Right ventricle myocardium superior (tissue), 1 donor: ENCODE results near the gene MELTF. TPM values are rescaled to one million over a fixed set of nuclear protein-coding genes. Genes with fewer than 3 reads are reported as not detected.

ENCODE experiments used
- ATAC-seq: fragments of 200-7000 bp; cut with Tn5 transposase; one replicate; pipeline ENCODE4 v1.9.1; 2020; ENCODE audit warnings: mild to moderate bottlenecking; ENCODE audit not compliant: poor library complexity
- DNase-seq: peaks from one replicate; pipeline ENCODE4 v3.0.0-alpha.2; 2020
- intact Hi-C: fragments of 100-400 bp; cut with DNase I; formaldehyde crosslinking; loops from one replicate; pipeline ENCODE4 v1.11.2; 2022
- total RNA-seq: library from RNA; stranded (reverse); fragmentation: NEBNext Ultra II Directional; extraction: Animal tissue kit (Norgen Biotek cat#: 25700); gene quantifications from one replicate; pipeline ENCODE4 v1.2.1, GENCODE V29; 2021
- donor health status: DM: no; HTN: yes; CAD: no; lungs with severe emphysema.

Gene MELTF
- total RNA-seq, 1 donor from 2014 or later = 3.1 TPM

DNA sequence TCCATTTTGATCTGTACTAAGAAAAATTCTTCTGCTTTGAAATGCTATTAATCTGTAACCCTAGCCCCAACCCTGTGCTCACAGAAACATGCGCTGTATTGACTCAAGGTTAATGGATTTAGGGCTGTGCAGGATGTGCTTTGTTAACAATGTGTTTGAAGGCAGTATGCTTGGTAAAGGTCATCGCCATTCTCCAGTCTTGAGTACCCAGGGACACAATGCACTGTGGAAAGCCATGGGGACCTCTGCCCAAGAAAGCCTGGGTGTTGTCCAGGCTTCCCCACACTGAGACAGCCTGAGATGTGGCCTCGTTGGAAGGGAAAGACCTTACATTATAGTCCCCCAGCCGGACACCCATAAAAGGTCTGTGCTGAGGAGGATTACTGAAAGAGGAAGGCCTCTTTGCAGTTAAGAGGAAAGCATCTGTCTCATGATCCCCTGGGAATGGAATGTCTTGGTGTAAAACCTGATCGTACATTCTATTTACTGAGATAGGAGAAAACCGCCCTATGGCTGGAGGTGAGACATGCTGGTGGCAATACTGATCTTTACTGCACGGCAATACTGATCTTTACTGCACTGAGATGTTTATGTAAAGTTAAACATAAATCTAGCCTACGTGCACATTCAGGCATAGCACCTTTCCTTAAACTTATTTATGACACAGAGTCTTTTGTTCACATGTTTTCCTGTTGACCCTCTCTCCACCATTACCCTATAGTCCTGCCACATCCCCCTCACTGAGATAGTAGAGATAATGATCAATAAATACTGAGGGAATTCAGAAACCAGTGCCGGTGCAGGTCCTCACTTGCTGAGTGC is 67.3 kb downstream of the MELTF start:
- DNase-seq (no peak), ATAC-seq (no peak)
- intact Hi-C loops = no loop called here

DNA sequence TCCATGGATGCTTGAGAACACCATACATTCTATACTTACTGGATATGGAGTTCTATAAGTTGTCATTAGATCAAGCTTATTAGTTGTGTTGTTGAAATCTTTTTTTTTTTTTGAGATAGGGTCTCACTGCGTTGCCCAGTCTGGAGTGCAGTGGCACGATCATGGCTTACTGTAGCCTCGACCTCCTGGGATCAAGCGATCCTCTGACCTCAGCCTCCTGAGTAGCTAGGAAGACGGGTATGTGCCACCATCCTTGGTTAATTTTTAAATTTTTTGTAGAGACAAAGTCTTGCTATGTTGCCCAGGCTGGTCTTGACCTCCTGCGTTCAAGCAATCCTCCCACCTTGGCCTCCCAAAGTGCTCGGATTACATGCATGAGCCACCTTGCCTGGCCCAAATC is 74.8 kb downstream of the MELTF start:
- DNase-seq = no peak
- intact Hi-C loops = no loop called here
- ATAC-seq = no peak

Other genes with a start within 250 kb of the MELTF start
- gene SENP5, start 161.9 kb downstream of the MELTF start, total RNA-seq = 18.0 TPM
- 29.4 TPM for gene NCBP2, start 87.3 kb downstream of the MELTF start, total RNA-seq
- 2.2 TPM for gene PIGZ, start 61.0 kb downstream of the MELTF start, total RNA-seq